Lung (tissue), 12 donors: ENCODE results near the gene EXOC6B. TPM values are rescaled to one million over a fixed set of nuclear protein-coding genes. Genes with fewer than 3 reads are reported as not detected.
A peak's percentile ranks its signal among the peaks of the same experiment; 100 is the strongest.

Experiments
- ATAC-seq: fragments of 200-7000 bp; cut with Tn5 transposase; one replicate; pipeline ENCODE4 v1.9.1; 2020; ENCODE audit warnings: moderate number of reproducible peaks; ENCODE audit not compliant: insufficient read depth, low FRiP score
- DNase-seq, 3 donors: peaks; one replicate each; pipeline ENCODE4 v3.0.0-alpha.2; 2013 to 2017
- H3K27ac ChIP-seq, 2 donors: one replicate each; pipeline ENCODE4 v1.5.1; 2013; ENCODE audit warnings: mild to moderate bottlenecking in 2 of 2, moderate library complexity in 2 of 2, control low read depth in 1 of 2, inconsistent platforms in 1 of 2, low read depth in 1 of 2, low read length in 1 of 2
- H3K27me3 ChIP-seq, 3 donors: one replicate each; pipeline ENCODE4 v1.5.1; 2013; ENCODE audit warnings: low read length in 2 of 3; ENCODE audit not compliant: control insufficient read depth in 3 of 3, insufficient read depth in 3 of 3
- H3K36me3 ChIP-seq, 4 donors: one replicate each; pipeline ENCODE4 v1.5.1; 2013; ENCODE audit warnings: low read length in 4 of 4, mild to moderate bottlenecking in 1 of 4, moderate library complexity in 1 of 4; ENCODE audit not compliant: control insufficient read depth in 4 of 4, insufficient read depth in 4 of 4
- H3K4me1 ChIP-seq, 5 donors: one replicate each; pipeline ENCODE4 v1.5.1; 2013; ENCODE audit warnings: low read length in 5 of 5, mild to moderate bottlenecking in 2 of 5, moderate library complexity in 1 of 5; ENCODE audit not compliant: control insufficient read depth in 5 of 5, insufficient read depth in 5 of 5
- H3K4me3 ChIP-seq: one replicate; pipeline ENCODE4 v1.5.1; 2013; ENCODE audit warnings: mild to moderate bottlenecking, control low read depth, moderate library complexity
- H3K9ac ChIP-seq, 2 donors: one replicate each; pipeline ENCODE4 v1.5.1; 2013; ENCODE audit warnings: low read length in 2 of 2, control low read depth in 1 of 2; ENCODE audit not compliant: insufficient read depth in 1 of 2
- H3K9me3 ChIP-seq, 4 donors: one replicate each; pipeline ENCODE4 v1.5.1; 2013; ENCODE audit warnings: low read length in 3 of 4, mild to moderate bottlenecking in 1 of 4, moderate library complexity in 1 of 4; ENCODE audit not compliant: control insufficient read depth in 4 of 4, insufficient read depth in 3 of 4
- WGBS, 2 donors: extraction: QIAGEN DNeasy Blood & Tissue Kit; methylation state at CpG; one replicate each; pipeline ENCODE4 v1.1.7; 2013; 5-methylcytosine and 5-hydroxymethylcytosine counted together
- polyA plus RNA-seq, 2 donors: library from polyadenylated mRNA; stranded (reverse); fragments of 200-250 nt; gene quantifications; one replicate each; pipeline ENCODE4 v1.2.1, GENCODE V29; 2013
- total RNA-seq, 2 donors: library from RNA; depleted of rRNA in 1 of 2; stranded (reverse); fragments of >200 nt in 1 of 2; gene quantifications; one replicate each; pipeline ENCODE4 v1.2.1, GENCODE V29; 2014 to 2021
- TF ChIP-seq, protein P1 (sequence below): IDR thresholded peaks from 2 replicates; pipeline ENCODE4 v1.5.1; 2012; ENCODE audit warnings: mild to moderate bottlenecking; ENCODE audit errors: control extremely low read depth, extremely low read depth
- donor health status: control.
- donor health status: control.
- donor health status: Bipolar disorder and iron deficiency.
- donor health status: healthy.
- donor health status: DM: yes; HTN: yes; CAD: no.

EXOC6B gene
- total and polyA plus RNA-seq, 4 donors: 3.3 to 46.0 (median 12.7) TPM

DNA sequence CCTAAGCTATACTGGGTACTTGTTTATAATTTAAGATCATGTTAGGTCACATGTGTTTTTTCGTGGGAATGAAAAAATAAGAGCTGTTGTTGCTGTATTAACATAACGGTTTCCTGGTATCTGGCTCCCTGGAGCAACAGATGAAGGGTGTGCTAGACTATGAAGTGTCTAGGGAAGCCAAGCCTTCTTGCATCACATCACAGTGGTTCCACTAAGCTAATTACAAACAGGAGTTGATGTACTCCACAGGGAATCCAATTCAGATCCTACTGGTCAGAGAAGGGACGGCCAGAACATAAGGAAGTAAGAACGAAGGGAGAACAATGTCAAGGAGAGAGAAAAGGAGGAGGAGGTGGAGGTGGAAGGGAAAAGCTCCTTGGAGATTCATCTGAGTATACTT lies 485.2 kb downstream of the EXOC6B start:
- no peaks in the 10 kb centered on the region for H3K36me3 ChIP-seq
- no peak overlapping the region for H3K9ac ChIP-seq
- H3K4me3 ChIP-seq: no peak overlapping the region
- ATAC-seq (no peak), DNase-seq (no peak)
- H3K27ac ChIP-seq: no peak overlapping the region
- H3K4me1 ChIP-seq: peaks cover 0 to under 1% (median 0%) of the 10 kb centered on the region in 5 donors
- TF ChIP-seq, protein P1, sequence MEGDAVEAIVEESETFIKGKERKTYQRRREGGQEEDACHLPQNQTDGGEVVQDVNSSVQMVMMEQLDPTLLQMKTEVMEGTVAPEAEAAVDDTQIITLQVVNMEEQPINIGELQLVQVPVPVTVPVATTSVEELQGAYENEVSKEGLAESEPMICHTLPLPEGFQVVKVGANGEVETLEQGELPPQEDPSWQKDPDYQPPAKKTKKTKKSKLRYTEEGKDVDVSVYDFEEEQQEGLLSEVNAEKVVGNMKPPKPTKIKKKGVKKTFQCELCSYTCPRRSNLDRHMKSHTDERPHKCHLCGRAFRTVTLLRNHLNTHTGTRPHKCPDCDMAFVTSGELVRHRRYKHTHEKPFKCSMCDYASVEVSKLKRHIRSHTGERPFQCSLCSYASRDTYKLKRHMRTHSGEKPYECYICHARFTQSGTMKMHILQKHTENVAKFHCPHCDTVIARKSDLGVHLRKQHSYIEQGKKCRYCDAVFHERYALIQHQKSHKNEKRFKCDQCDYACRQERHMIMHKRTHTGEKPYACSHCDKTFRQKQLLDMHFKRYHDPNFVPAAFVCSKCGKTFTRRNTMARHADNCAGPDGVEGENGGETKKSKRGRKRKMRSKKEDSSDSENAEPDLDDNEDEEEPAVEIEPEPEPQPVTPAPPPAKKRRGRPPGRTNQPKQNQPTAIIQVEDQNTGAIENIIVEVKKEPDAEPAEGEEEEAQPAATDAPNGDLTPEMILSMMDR: no peak
- H3K27me3 ChIP-seq: no peaks in the 10 kb centered on the region
- H3K9me3 ChIP-seq: peaks cover 0 to 9% (median 1%) of the 10 kb centered on the region in 4 donors
- 85 to 86% methylated on average over 4 of the region's 4 CpGs for WGBS, 2 donors

DNA sequence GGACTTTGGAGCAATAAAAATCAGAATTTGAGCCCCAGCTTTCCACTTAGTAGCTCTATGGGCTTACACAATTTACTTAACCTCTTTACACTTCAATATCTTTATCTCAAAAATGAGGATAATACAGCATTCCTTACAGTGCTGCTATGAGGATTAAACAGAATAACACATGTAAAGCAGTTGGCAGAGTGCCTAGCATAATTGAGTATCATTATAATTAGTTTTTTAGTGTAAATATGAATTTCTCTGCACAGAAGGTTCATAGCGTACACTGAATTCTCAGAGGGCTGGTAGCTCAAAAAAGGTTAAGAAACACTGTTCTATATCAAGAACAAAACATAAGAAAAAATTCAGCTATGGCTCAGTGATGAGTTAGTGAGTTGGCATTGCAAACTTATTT lies 487.8 kb downstream of the EXOC6B start:
- no peak overlapping the region for H3K27ac ChIP-seq
- H3K4me1 ChIP-seq: peaks cover 0 to 7% (median 0%) of the 10 kb centered on the region in 5 donors
- no peak for DNase-seq
- H3K9me3 ChIP-seq: no peaks in the 10 kb centered on the region
- H3K36me3 ChIP-seq: peaks cover 0 to 2% (median 0%) of the 10 kb centered on the region in 4 donors
- TF ChIP-seq, protein P1: no peak
- no peak overlapping the region for H3K4me3 ChIP-seq
- ATAC-seq: no peak
- H3K27me3 ChIP-seq: no peaks in the 10 kb centered on the region
- 92 to 95% methylated on average over 1 of the region's 1 CpG for WGBS, 2 donors
- H3K9ac ChIP-seq: no peak overlapping the region

DNA sequence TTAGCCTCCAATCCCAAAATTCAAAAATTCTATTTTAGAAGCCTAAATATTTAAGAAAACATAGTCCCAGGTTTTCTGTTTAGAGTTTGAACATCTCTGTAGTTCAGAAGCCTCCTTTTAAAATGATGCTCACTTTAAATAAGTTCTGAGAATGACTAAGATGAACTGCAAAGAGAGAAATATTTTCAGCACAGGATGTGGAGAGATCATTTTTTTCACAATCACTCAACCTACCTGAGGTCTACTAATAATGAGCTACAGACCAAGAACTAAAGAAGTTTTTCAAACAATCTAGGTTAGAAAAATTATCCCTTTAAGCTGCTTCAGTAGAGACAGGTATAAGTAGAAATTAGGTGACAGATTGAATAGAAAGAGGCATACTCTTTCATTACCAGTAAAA lies 493.1 kb downstream of the EXOC6B start:
- no peak overlapping the region for H3K9ac ChIP-seq
- DNase-seq (no peak), ATAC-seq (no peak)
- peaks cover 0 to 2% (median 0%) of the 10 kb centered on the region in 4 donors for H3K36me3 ChIP-seq
- TF ChIP-seq, protein P1: no peak
- H3K4me3 ChIP-seq: no peak overlapping the region
- H3K27ac ChIP-seq: no peak overlapping the region
- peaks cover 0 to 7% (median 0%) of the 10 kb centered on the region in 5 donors for H3K4me1 ChIP-seq
- H3K9me3 ChIP-seq: no peaks in the 10 kb centered on the region
- H3K27me3 ChIP-seq: no peaks in the 10 kb centered on the region

DNA sequence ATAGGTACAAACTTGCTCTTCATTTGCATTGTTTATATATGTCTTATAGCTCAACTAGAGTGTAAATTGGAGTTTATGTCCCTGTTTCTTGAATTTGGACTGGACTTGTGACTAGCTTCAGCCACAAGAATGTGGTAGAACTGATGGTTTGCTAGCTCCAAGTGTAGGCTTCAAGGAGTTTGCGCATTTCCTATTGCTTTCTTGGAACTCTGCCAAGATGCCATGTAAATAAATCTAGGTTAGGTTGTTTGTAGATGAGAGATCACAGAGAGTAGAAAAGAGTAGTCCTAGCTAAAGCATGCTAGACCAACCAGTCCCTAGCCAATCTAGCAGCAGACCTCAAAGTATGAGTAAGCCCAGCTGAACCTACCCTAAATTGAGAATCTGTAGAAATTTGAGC lies 495.2 kb downstream of the EXOC6B start:
- H3K4me3 ChIP-seq: no peak overlapping the region
- peaks cover 0 to 2% (median 0%) of the 10 kb centered on the region in 4 donors for H3K36me3 ChIP-seq
- H3K9ac ChIP-seq: no peak overlapping the region
- no peaks in the 10 kb centered on the region for H3K9me3 ChIP-seq
- H3K27ac ChIP-seq: no peak overlapping the region
- TF ChIP-seq, protein P1: no peak
- peaks cover 0 to 6% (median 0%) of the 10 kb centered on the region in 5 donors for H3K4me1 ChIP-seq
- DNase-seq (peak in 2 of 3 donors; percentile 16 to 29), ATAC-seq (no peak)
- no peaks in the 10 kb centered on the region for H3K27me3 ChIP-seq
- WGBS, 2 donors: 89 to 96% methylated on average over 1 of the region's 1 CpG
